Activated CD4-positive, alpha-beta T cell treated with anti-CD3 and anti-CD28 coated beads, Interleukin-2, amount 50 U/mL, for 24 hours (primary cell): ENCODE measurements around the gene CSTF1.
"Not testable (repeated sequence)": the region's sequence is repeated elsewhere in the genome, so short reads cannot be mapped to it uniquely, and the experiment has no call there.

ENCODE experiments used
- DNase-seq, 2 donors: peaks; one replicate each; pipeline ENCODE4 v3.0.0-alpha.2; 2020; ENCODE audit warnings: low read depth in 1 of 2, low spot score in 1 of 2

CSTF1 gene

GRCh38 chr20:56368351-56369134 is 23.9 kb upstream of the CSTF1 start:
- DNase-seq: no peak

- no peak for DNase-seq
These were observed 23.3 kb upstream of the CSTF1 start for GRCh38 chr20:56369179-56369578.

DNA sequence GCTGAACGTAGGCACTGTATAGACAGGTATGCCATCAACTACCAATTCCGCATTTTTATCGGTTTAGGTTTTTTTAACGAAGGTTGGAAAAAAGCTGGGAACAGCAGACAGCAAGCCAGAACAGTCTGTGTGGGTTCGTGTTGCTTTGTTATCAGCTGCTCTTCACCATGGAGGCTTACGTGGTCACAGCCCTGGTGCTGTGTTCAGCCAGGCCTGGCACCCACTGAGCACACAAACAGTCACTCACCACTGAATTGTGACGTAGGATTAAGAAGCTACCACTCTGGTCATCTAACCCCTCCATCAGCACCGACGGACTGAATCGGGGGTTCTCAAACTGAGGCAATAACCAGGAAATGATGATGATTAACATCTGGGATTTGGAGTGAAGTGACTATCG is 20.5 kb upstream of the CSTF1 start:
- no peak for DNase-seq

DNA sequence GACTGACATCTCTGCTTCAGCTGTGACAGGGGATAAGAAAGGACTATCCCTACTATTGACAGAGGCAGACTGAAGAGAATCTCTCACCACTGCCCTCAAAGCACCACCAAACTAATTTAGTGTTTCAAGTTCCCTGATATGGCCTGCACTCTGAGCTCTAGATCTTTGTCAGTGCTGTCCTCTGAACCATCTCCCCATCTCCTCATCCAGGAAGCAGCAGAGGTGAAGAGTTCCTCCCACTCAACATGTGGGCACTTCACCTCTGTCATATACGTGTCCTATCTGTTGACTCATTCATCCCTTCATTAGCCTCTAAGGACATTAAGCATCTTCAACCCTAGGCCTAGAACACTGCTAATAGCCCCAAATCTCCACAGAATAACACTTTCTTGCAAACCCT is 19.6 kb upstream of the CSTF1 start:
- DNase-seq: no peak

- DNase-seq: no peak
These were observed 18.5 kb upstream of the CSTF1 start for GRCh38 chr20:56373942-56374341.

DNA sequence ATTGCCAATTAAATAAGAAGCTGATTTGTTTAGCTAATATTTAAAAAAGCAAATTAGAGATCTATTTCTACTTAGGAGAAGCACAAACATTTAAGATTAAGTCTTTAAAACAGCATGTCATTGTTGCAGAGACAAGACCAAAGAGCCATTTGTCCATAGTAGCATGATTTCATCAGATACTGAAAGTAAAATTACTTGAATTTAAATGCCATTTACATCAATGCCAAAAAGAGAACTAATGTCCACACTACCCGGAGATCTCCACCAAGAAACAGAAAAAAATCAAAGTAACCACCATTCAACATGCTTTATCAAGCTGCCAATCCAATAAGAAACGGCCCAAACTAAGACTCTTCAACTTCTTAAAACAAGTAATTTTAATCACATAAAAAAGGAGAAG is 16.1 kb upstream of the CSTF1 start:
- no peak for DNase-seq

- no peak for DNase-seq
These were observed 14.1 kb upstream of the CSTF1 start for GRCh38 chr20:56378386-56378785.

- DNase-seq: no peak
These were observed 12.1 kb upstream of the CSTF1 start for GRCh38 chr20:56380375-56380774.

DNA sequence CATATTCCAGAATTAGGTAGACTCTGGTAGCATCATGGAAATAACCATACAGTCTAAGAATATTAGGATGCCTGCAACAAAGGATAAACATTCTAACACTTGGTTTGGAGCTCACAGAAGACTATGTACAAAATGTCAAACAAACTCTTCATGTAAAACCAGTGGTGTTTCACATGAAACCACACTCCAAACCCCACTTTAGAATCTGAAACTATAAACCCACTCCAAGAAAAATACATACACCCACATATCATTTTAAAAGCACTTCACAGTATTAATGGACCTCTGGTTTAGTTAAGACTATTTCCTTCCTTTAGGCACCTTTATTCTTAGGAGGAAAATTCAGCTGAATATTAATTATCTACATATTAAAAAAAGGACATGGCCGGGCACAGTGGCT is 10.9 kb upstream of the CSTF1 start:
- no peak for DNase-seq

GRCh38 chr20:56382696-56383095 is 9.7 kb upstream of the CSTF1 start:
- DNase-seq: no peak

GRCh38 chr20:56383334-56383733 is 9.1 kb upstream of the CSTF1 start:
- DNase-seq: no peak

DNA sequence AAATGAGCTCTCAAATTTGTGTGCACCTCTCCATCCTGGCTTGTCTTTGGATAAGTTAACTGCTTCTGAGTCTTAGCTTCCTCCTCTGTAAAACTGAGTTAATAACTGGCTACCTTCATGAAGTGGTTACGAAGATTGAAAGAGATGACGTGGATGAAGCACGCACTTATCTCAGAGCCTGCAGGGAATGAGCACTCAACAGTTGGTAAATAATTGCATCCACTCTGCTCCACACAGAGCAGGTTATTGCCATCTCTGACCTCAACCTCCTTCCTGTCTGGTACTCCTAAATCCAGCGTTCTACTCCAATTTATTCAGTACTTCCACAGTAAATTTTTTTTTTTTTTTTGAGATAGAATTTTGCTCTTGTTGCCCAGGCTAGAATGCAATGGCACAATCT is 7.3 kb upstream of the CSTF1 start:
- DNase-seq: no peak

GRCh38 chr20:56386219-56386618 is 6.2 kb upstream of the CSTF1 start:
- no peak for DNase-seq

DNA sequence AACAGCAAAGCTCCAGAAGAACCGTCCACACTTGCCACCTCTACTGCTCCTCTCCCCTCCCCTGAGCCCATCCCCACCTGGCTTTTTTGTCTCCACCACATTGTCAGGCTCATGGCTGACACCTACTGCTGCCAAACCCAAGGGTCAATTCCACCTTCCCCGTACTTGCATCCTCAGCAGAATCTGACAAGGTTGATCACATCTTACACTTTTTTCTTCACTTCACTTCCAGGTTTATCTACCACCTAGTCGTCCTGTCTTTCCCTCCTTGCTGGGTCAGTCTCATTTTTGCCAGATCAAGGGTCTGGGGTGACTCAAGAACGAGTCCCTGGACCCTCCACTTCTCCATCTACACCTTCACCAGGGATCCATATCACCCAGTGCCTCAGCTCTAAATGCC is 3.6 kb upstream of the CSTF1 start:
- no peak for DNase-seq

DNA sequence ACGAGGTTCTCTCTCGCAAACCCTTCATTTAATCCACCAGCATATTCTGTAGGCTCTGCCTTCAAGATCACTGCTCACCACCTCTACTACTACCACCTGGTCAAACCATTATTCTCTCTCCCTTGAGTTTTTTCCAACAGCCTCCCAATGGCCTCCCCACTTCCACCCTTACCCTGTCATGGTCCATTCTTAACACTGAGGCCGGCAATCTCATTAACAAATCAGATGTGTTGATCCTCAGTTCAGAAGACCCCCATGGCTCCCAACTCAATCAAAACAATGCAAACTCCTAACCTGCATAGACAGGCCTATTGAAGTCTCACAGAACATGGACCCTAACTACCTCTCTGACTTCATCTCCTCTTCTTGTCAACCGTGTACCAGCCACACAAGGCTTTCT is 2.6 kb upstream of the CSTF1 start:
- no peak for DNase-seq

- DNase-seq: not testable (repeated sequence)
These were observed 2.0 kb upstream of the CSTF1 start for GRCh38 chr20:56390396-56390795.

DNA sequence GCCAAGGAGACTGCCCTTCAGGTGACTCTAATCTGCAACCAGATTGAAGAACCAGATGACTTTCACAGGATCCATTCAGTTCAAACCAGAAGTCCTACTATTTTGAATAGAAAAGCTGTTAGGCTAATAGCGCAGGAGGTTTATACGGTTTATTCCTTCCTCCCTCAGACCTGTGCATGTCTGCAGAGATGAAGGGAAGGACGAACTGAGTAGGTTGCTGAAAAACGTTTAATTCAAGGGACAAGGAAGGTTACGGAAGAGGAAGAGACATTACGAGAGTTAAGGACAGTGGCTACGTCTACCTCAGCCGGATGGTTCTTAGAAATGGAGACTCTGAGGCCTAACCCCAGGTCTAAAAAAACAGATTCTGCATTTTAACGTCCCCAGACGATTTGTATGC is 1.4 kb upstream of the CSTF1 start:
- no peak for DNase-seq

DNA sequence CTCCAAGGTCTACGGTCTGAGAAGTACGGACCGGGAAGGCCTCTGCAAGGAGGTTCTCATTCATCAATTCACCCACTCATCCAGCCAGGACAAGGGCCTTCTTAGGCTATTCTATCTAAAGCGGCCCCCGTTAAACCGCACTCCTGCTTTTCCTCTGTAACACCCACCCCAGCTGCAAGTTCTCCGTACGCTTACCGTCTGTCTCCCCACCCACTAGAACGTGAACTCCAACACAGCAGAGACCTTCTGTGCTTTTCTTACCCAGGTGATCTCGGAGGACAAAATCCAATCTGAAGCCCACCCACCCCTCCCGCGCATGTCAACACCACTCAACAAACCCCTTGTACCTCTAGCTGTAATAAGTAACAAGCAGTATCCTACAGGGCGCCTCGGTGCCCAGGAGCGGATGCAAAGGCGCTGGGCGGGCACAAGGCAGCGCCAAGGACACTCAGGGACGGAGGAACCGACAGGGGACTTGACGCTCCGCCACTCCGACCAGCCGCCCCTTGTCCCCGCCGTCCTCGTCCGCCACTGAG is 781 bp upstream of the CSTF1 start:
- no peak for DNase-seq

- DNase-seq: no peak
These were observed 537 bp downstream of the CSTF1 start for GRCh38 chr20:56392881-56393482.

DNA sequence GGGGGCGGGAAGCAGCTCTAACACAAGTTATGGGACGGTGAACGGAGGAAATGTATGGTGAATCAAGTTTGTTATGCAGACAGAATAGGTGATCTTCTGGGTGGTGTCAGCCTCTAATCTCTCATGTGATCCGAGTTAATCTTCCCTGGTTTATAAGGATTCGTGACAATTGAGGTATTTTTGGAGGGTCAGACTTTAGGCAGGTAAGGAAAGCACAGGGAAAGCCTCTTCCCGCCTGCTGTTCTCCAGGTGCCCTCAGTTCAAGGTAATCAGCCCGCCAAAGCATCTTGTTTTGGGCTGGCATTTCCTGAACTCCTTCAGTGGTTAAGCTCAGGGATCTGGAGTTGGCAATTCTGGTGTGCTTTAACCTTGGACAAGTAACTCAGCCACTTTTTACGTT is 1.2 kb downstream of the CSTF1 start:
- no peak for DNase-seq

GRCh38 chr20:56395166-56395565 is 2.7 kb downstream of the CSTF1 start:
- DNase-seq: no peak

GRCh38 chr20:56400001-56400640 is 7.7 kb downstream of the CSTF1 start:
- DNase-seq: peak in 1 of 2 donors; percentile 58
